GM19324 (cell line): ENCODE results near the gene PARP8.

Experiments
- ATAC-seq: cut with Tn5 transposase; IDR thresholded peaks from one replicate; pipeline ENCODE4 v1.9.1; 2021; ENCODE audit warnings: mild to moderate bottlenecking, moderate library complexity; ENCODE audit not compliant: unreplicated experiment, low FRiP score

Gene PARP8

GRCh38 chr5:50725800-50726474, 59.5 kb downstream of the PARP8 start:
- no peak for ATAC-seq

GRCh38 chr5:50726475-50727148, 60.2 kb downstream of the PARP8 start:
- ATAC-seq, result no peak

- ATAC-seq, result no peak
Measured at GRCh38 chr5:50727149-50727496, 60.7 kb downstream of the PARP8 start.

GRCh38 chr5:50727845-50728244, 61.4 kb downstream of the PARP8 start:
- ATAC-seq, result no peak

GRCh38 chr5:50730336-50730735, 63.9 kb downstream of the PARP8 start:
- no peak for ATAC-seq

GRCh38 chr5:50730841-50731240, 64.4 kb downstream of the PARP8 start:
- ATAC-seq, result no peak

GRCh38 chr5:50733741-50734140, 67.3 kb downstream of the PARP8 start:
- no peak for ATAC-seq

- ATAC-seq, result no peak
Measured at GRCh38 chr5:50738864-50739263, 72.4 kb downstream of the PARP8 start.

- ATAC-seq, result no peak
Measured at GRCh38 chr5:50740832-50741231, 74.4 kb downstream of the PARP8 start.

- ATAC-seq, result no peak
Measured at GRCh38 chr5:50744776-50745175, 78.3 kb downstream of the PARP8 start.

GRCh38 chr5:50745221-50745910, 78.9 kb downstream of the PARP8 start:
- no peak for ATAC-seq

GRCh38 chr5:50749181-50749580, 82.7 kb downstream of the PARP8 start:
- no peak for ATAC-seq

- no peak for ATAC-seq
Measured at GRCh38 chr5:50749873-50750272, 83.4 kb downstream of the PARP8 start.

GRCh38 chr5:50751064-50751657, 84.7 kb downstream of the PARP8 start:
- peak; percentile 73 for ATAC-seq

GRCh38 chr5:50752800-50753199, 86.4 kb downstream of the PARP8 start:
- ATAC-seq, result no peak

- ATAC-seq, result no peak
Measured at GRCh38 chr5:50759526-50760270, 93.3 kb downstream of the PARP8 start.

GRCh38 chr5:50763351-50763750, 96.9 kb downstream of the PARP8 start:
- no peak for ATAC-seq

- no peak for ATAC-seq
Measured at GRCh38 chr5:50763846-50764245, 97.4 kb downstream of the PARP8 start.

GRCh38 chr5:50766042-50766441, 99.6 kb downstream of the PARP8 start:
- ATAC-seq, result no peak

- no peak for ATAC-seq
Measured at GRCh38 chr5:50766462-50766861, 100.0 kb downstream of the PARP8 start.

GRCh38 chr5:50766967-50767366, 100.5 kb downstream of the PARP8 start:
- ATAC-seq, result no peak
